ENCODE data around the gene MED10. TPM values are rescaled to one million over a fixed set of nuclear protein-coding genes. Genes with fewer than 3 reads are reported as not detected.

Gene MED10
- total and polyA plus RNA-seq, 2 donors (not counting 3 experiments of a cell fraction or from before 2014, with no cell fraction given): 55.6 to 56.3 TPM

GRCh38 chr5:6417657-6418056 lies 39.3 kb upstream of the MED10 start:
- TF ChIP-seq MAX (IDR thresholded peaks at IDR 0.05; ENCODE audit: insufficient read depth, insufficient read length) (no peak), CTCF (IDR thresholded peaks at IDR 0.05; ENCODE audit: extremely low read depth in 1 of 2, insufficient read depth in 1 of 2, low read depth in 1 of 2, low read length in 2 of 2) (no peak), POLR2A (IDR thresholded peaks at IDR 0.05; ENCODE audit: low read depth, low read length) (no peak), JUN (IDR thresholded peaks at IDR 0.05; ENCODE audit: borderline replicate concordance, insufficient read depth, insufficient read length, low read depth) (no peak), MYC (IDR thresholded peaks at IDR 0.05; ENCODE audit: low read depth, low read length) (no peak), GATA2 (IDR thresholded peaks at IDR 0.05; ENCODE audit: insufficient read depth, insufficient read length, low read depth, low read length) (no peak), POLR2AphosphoS5 (IDR thresholded peaks at IDR 0.05; ENCODE audit: insufficient read depth, low read depth, low read length) (no peak), EZH2 (IDR thresholded peaks at IDR 0.05; ENCODE audit: borderline replicate concordance, low read depth, low read length, severe bottlenecking) (no peak), FOS (IDR thresholded peaks at IDR 0.05; ENCODE audit: borderline replicate concordance, insufficient read depth, low read length) (no peak)
- ChIA-PET POLR2A (no interaction called here), CTCF (interaction anchor here (1.1 kb wide), 1 partner anchor 32 kb away, joined by 3 read pairs; no protein-coding TSS in a partner anchor)
- Histone ChIP-seq H3K4me2 (ENCODE audit: insufficient read depth, low read length) (no peak overlapping the region), H3K9me3 (replicated peaks; ENCODE audit: control insufficient read depth, insufficient read depth, low read length) (no peaks in the 10 kb centered on the region), H3K9ac (replicated peaks; ENCODE audit: extremely low read depth, insufficient read depth, low read length) (no peak overlapping the region), H3K4me3 (replicated peaks in 1 of 3; ENCODE audit: insufficient read depth in 1 of 3, low read depth in 1 of 3, low read length in 3 of 3) (no peak overlapping the region), H3K27ac (ENCODE audit: insufficient read depth, low read depth, low read length) (no peak overlapping the region), H3K9me1 (replicated peaks; ENCODE audit: control insufficient read depth, extremely low read depth, insufficient read depth, low read length) (no peaks in the 10 kb centered on the region), H3K79me2 (ENCODE audit: control insufficient read depth, insufficient read depth, low read length) (no peaks in the 10 kb centered on the region), H4K20me1 (replicated peaks; ENCODE audit: control insufficient read depth, extremely low read depth, insufficient read depth, low read length) (no peaks in the 10 kb centered on the region), H2AFZ (ENCODE audit: low read depth, low read length) (no peak overlapping the region), H3K4me1 (ENCODE audit: control insufficient read depth, extremely low read depth, insufficient read depth, low read length) (peaks cover 30% of the 10 kb centered on the region), H3K36me3 (ENCODE audit: control insufficient read depth in 2 of 2, extremely low read depth in 1 of 2, insufficient read depth in 2 of 2, low read length in 2 of 2) (no peaks in the 10 kb centered on the region), H3K27me3 (ENCODE audit: control insufficient read depth in 2 of 2, insufficient read depth in 2 of 2, low read length in 2 of 2) (no peaks in the 10 kb centered on the region)
- FAIRE-seq: no peak
- DNase-seq (ENCODE audit: low read depth, low spot score): no peak
- no TSS peak for BruUV-seq (replicated peaks)
- intact Hi-C loops (cut with micrococcal nuclease): no loop called here
- dilution Hi-C loops (cut with MboI; ENCODE audit: extremely low pct_ligation_motif_present, low sequenced_read_pairs): no loop called here

Data from endothelial cell of umbilical vein (primary cell).